ENCODE data around the gene BRS3. TPM values are rescaled to one million over a fixed set of nuclear protein-coding genes. Genes with fewer than 3 reads are reported as not detected.

Gene BRS3
- total and polyA plus RNA-seq, 12 donors, result not detected

- H3K27me3 ChIP-seq, result peaks cover 36% of the 10 kb centered on the region
- TF ChIP-seq POLR2A (IDR thresholded peaks at IDR 0.05), result no peak
- no peaks in the 10 kb centered on the region for H3K36me3 ChIP-seq (replicated peaks in 1 of 2)
- peaks cover 0 to 5% of the 10 kb centered on the region in 2 donors for H3K4me1 ChIP-seq (replicated peaks in 1 of 2)
- 54 to 78% (median 66%) methylated on average over 5 to 6 of the region's 6 CpGs for WGBS, 4 donors
- intact Hi-C loops (cut with DNase I), result no loop called here
- no peaks in the 10 kb centered on the region for H3K9me3 ChIP-seq (replicated peaks in 1 of 3)
- H3K4me3 ChIP-seq, result no peak overlapping the region
- no peak for DNase-seq
- H3K27ac ChIP-seq, result no peak overlapping the region
Observed at GRCh38 chrX:136491832-136492231, 4.1 kb downstream of the BRS3 start.

DNA sequence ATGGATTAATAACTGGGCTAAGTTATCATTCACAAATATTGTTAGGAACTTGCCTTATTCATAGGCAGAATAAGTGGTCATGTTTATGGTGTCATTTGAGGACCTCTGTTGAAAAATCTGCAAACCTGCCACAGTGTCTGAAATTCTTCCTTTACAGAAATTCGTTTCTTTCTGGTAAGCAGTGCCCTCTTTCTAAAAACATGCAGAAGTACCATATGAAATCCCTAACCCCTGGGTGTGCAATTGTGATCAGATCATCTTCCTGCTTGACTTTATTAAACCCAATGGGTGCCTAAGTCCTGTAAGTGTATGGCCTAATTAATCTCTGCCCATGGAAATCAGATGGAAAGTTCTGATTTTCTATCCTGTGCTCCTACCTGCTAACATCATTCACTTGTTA is 5.3 kb downstream of the BRS3 start:
- WGBS, 4 donors, result 0 to 29% (median 15%) methylated on average over 1 of the region's 1 CpG
- no peaks in the 10 kb centered on the region for H3K36me3 ChIP-seq (replicated peaks in 1 of 2)
- DNase-seq, result no peak
- no peaks in the 10 kb centered on the region for H3K9me3 ChIP-seq (replicated peaks in 1 of 3)
- TF ChIP-seq, protein P1, sequence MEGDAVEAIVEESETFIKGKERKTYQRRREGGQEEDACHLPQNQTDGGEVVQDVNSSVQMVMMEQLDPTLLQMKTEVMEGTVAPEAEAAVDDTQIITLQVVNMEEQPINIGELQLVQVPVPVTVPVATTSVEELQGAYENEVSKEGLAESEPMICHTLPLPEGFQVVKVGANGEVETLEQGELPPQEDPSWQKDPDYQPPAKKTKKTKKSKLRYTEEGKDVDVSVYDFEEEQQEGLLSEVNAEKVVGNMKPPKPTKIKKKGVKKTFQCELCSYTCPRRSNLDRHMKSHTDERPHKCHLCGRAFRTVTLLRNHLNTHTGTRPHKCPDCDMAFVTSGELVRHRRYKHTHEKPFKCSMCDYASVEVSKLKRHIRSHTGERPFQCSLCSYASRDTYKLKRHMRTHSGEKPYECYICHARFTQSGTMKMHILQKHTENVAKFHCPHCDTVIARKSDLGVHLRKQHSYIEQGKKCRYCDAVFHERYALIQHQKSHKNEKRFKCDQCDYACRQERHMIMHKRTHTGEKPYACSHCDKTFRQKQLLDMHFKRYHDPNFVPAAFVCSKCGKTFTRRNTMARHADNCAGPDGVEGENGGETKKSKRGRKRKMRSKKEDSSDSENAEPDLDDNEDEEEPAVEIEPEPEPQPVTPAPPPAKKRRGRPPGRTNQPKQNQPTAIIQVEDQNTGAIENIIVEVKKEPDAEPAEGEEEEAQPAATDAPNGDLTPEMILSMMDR (IDR thresholded peaks at IDR 0.05), result no peak
- no peak for TF ChIP-seq POLR2A (IDR thresholded peaks at IDR 0.05)
- intact Hi-C loops (cut with DNase I), result no loop called here
- H3K27ac ChIP-seq, result no peak overlapping the region
- no peak overlapping the region for H3K4me3 ChIP-seq
- H3K27me3 ChIP-seq, result peaks cover 31% of the 10 kb centered on the region
- peaks cover 0 to 5% of the 10 kb centered on the region in 2 donors for H3K4me1 ChIP-seq (replicated peaks in 1 of 2)

- intact Hi-C loops (cut with DNase I), result no loop called here
- H3K9me3 ChIP-seq (replicated peaks in 1 of 3), result no peaks in the 10 kb centered on the region
- DNase-seq, result no peak
- no peak for TF ChIP-seq POLR2A (IDR thresholded peaks at IDR 0.05)
- TF ChIP-seq, protein P1 (IDR thresholded peaks at IDR 0.05), result no peak
- H3K4me1 ChIP-seq (replicated peaks in 1 of 2), result peaks cover 0 to 5% of the 10 kb centered on the region in 2 donors
- H3K4me3 ChIP-seq, result no peak overlapping the region
- 59 to 75% (median 68%) methylated on average over 4 of the region's 4 CpGs for WGBS, 4 donors
- H3K36me3 ChIP-seq (replicated peaks in 1 of 2), result no peaks in the 10 kb centered on the region
- H3K27me3 ChIP-seq, result peaks cover 17% of the 10 kb centered on the region
- no peak overlapping the region for H3K27ac ChIP-seq
Observed at GRCh38 chrX:136495043-136495442, 7.3 kb downstream of the BRS3 start.

DNA sequence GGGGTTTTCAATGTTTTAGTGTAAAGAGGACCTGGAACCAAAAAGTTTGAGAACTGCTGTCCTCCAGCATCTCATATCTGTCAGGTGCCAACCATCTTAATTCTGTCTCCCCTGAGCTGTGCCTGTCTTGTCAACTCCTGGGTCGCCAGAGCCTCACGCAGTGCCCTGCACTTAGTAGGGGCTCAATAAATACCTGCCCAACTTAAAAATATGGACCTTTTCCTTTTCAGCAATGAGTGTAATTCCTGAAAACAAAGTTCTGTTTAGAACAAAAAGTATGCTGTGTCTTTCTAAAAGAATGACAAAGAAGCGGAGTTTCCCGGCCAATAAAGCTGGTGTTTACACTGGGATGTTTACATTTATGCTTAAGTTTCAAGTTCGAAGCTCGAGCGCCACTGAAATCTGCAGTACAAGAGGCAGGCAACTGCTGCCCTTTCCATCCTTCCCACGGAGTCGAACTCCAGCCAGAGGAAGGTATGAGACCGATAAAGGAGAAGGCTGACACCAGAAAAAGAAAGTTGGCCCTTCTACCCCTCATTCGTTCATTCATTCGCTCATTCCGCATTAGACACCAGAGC is 8.5 kb downstream of the BRS3 start:
- H3K9me3 ChIP-seq (replicated peaks in 1 of 3), result no peaks in the 10 kb centered on the region
- peaks cover 10% of the 10 kb centered on the region for H3K27me3 ChIP-seq
- H3K4me3 ChIP-seq, result peak overlapping the region in 3 of 4 donors; percentile 35 to 59 (median 40)
- WGBS, 4 donors, result 1 to 40% (median 24%) methylated on average over 7 to 13 of the region's 13 CpGs
- H3K27ac ChIP-seq, result peak overlapping the region; percentile 76 to 98 (median 92)
- no peak for DNase-seq
- H3K4me1 ChIP-seq (replicated peaks in 1 of 2), result peaks cover 0 to 5% of the 10 kb centered on the region in 2 donors
- H3K36me3 ChIP-seq (replicated peaks in 1 of 2), result peaks cover 0 to 2% of the 10 kb centered on the region in 2 donors
- intact Hi-C loops (cut with DNase I), result no loop called here
- TF ChIP-seq POLR2A (IDR thresholded peaks at IDR 0.05), result peak in 1 of 2 donors; percentile 31
- TF ChIP-seq, protein P1 (IDR thresholded peaks at IDR 0.05), result no peak

Measured in adrenal gland (tissue), 12 donors.